Measurements from ENCODE around the gene INHA. TPM values are rescaled to one million over a fixed set of nuclear protein-coding genes. Genes with fewer than 3 reads are reported as not detected.

The INHA gene
- total RNA-seq, 2 experiments from 2014 or later = not detected

DNA sequence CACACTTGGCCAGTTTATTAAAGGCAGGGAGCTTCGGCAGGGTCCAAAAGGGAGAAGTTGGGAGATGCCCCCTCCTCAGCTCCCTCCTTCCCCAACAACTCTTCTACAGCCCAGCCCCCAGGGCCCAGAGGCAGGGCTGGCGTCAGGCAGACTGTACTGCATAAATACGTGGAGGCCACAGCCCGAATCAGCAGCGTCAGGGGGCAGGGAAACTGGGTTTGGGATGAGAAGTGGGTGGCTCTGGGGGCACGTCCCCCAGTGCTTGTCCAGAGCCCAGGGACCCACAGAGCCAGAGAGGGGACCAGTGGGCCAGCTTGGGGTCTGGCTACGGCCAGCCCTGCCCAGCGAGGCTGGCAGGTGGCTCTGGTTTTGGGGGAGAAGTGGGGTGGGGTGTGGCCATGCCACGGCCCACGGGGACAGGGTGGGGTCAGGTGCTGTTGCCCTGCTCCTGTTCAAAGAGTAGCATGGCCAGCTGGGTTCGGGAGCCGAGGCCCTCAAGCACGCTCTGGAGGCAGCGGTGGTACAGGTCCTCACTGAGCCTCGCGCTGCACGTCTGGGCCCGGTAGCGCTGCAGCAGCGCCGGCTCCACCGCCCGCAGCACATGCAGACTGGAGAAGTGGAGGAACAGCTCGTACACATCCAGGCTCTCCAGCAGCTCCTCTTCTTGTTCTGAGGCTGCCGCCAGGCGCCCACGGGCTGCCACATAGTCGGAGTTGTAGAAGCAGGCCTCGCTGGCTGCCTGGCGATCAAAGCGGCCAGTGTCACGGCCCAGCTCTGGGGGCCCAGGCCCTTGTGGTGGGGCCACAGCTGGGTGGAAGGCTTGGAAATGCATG lies 32.9 kb upstream of the INHA start:
- ChIA-PET CTCF (interaction anchor here (3.2 to 4.5 kb wide), 2 partner anchors 9 to 21 kb away, joined by 21 to 27 read pairs; no protein-coding TSS in a partner anchor), POLR2A (no interaction called here)
- no peaks in the 10 kb centered on the region for H3K9me3 ChIP-seq (ENCODE audit: control insufficient read depth in 1 of 2, insufficient read depth in 1 of 2, low read length in 2 of 2)
- H3K4me3 ChIP-seq (ENCODE audit: low read length) = no peak overlapping the region
- Mint-ChIP-seq H3K4me1 (ENCODE audit: low read depth) (peaks cover 13% of the 10 kb centered on the region), H3K27ac (no peak overlapping the region), H3K36me3 (ENCODE audit: low read depth) (peaks cover 6% of the 10 kb centered on the region), H3K9me3 (no peaks in the 10 kb centered on the region), H3K27me3 (peaks cover 9% of the 10 kb centered on the region), H3K4me3 (peak overlapping the region; percentile 54)
- H3K27me3 ChIP-seq (ENCODE audit: control insufficient read depth in 1 of 2, insufficient read depth in 2 of 2, low read length in 2 of 2) = no peaks in the 10 kb centered on the region
- no peak for ATAC-seq (ENCODE audit: poor library complexity)
- H3K36me3 ChIP-seq (ENCODE audit: insufficient read depth, low read length) = no peaks in the 10 kb centered on the region
- H3K4me1 ChIP-seq (ENCODE audit: insufficient read depth, low read length) = peaks cover 27% of the 10 kb centered on the region
- no peak for DNase-seq
- intact Hi-C loops (cut with DNase I, micrococcal nuclease) = no loop called here
- no peak overlapping the region for H3K27ac ChIP-seq (ENCODE audit: low read depth in 1 of 2, low read length in 2 of 2)
- TF ChIP-seq, protein P1, sequence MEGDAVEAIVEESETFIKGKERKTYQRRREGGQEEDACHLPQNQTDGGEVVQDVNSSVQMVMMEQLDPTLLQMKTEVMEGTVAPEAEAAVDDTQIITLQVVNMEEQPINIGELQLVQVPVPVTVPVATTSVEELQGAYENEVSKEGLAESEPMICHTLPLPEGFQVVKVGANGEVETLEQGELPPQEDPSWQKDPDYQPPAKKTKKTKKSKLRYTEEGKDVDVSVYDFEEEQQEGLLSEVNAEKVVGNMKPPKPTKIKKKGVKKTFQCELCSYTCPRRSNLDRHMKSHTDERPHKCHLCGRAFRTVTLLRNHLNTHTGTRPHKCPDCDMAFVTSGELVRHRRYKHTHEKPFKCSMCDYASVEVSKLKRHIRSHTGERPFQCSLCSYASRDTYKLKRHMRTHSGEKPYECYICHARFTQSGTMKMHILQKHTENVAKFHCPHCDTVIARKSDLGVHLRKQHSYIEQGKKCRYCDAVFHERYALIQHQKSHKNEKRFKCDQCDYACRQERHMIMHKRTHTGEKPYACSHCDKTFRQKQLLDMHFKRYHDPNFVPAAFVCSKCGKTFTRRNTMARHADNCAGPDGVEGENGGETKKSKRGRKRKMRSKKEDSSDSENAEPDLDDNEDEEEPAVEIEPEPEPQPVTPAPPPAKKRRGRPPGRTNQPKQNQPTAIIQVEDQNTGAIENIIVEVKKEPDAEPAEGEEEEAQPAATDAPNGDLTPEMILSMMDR (IDR thresholded peaks at IDR 0.05) = no peak

DNA sequence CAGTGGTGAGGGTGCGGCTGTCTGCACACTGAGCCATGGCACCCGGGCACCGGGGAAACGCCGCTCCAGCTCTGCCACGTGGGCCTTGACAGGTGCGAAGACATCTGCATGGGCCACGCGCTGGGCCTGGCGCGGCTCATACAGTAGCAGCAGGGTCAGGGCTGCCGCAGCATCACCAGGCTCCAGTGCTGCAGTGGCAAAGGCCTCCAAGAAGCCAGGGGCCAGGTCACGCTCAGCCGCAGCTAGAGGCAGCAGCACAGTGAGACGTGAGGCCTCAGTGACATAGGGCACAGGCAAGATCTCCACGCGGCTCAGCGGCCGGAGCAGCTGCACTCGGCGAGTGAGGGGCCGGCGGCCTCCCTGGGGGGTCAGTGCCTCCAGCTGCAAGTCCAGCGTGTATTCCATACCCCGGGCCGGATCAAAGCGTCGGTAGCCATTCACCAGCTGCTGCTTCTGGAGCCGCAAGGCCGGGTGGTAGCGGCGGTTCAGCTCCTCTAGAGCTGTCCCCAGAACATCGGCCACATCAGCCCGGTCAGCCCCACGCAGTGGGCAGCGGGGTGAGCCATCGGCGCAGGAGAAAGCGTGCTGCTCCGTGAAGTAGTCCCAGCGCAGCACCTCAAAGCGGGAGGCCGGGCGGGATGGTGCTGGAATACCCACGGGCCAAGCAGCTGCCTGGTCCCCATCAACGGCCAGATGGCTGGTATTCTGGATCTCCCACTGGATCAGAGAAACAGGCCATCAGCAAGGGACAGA lies 32.0 kb upstream of the INHA start:
- intact Hi-C loops (cut with DNase I, micrococcal nuclease) = loop anchor here in 1 of 2 experiments (2.0 to 10.0 kb wide), 7 partner anchors 21 to 975 kb away; partner anchors contain the start of genes CNOT9, DNPEP, USP37 and ZFAND2B
- peak overlapping the region; percentile 48 for H3K4me3 Mint-ChIP-seq
- peaks cover 6% of the 10 kb centered on the region for H3K36me3 Mint-ChIP-seq (ENCODE audit: low read depth)
- no peak for DNase-seq
- peaks cover 22% of the 10 kb centered on the region for H3K4me1 Mint-ChIP-seq (ENCODE audit: low read depth)
- H3K27ac Mint-ChIP-seq = no peak overlapping the region
- TF ChIP-seq, protein P1 (IDR thresholded peaks at IDR 0.05) = no peak
- H3K36me3 ChIP-seq (ENCODE audit: insufficient read depth, low read length) = no peaks in the 10 kb centered on the region
- ChIA-PET POLR2A (no interaction called here), CTCF (interaction anchor here (0.9 to 4.5 kb wide), 6 partner anchors 10 to 152 kb away, joined by 3 to 27 read pairs (median 3); no protein-coding TSS in a partner anchor)
- no peak overlapping the region for H3K4me3 ChIP-seq (ENCODE audit: low read length)
- H3K27me3 Mint-ChIP-seq = peaks cover 9% of the 10 kb centered on the region
- no peak for ATAC-seq (ENCODE audit: poor library complexity)
- H3K27me3 ChIP-seq (ENCODE audit: control insufficient read depth in 1 of 2, insufficient read depth in 2 of 2, low read length in 2 of 2) = no peaks in the 10 kb centered on the region
- H3K9me3 Mint-ChIP-seq = no peaks in the 10 kb centered on the region
- peaks cover 32% of the 10 kb centered on the region for H3K4me1 ChIP-seq (ENCODE audit: insufficient read depth, low read length)
- no peak overlapping the region for H3K27ac ChIP-seq (ENCODE audit: low read depth in 1 of 2, low read length in 2 of 2)
- no peaks in the 10 kb centered on the region for H3K9me3 ChIP-seq (ENCODE audit: control insufficient read depth in 1 of 2, insufficient read depth in 1 of 2, low read length in 2 of 2)

DNA sequence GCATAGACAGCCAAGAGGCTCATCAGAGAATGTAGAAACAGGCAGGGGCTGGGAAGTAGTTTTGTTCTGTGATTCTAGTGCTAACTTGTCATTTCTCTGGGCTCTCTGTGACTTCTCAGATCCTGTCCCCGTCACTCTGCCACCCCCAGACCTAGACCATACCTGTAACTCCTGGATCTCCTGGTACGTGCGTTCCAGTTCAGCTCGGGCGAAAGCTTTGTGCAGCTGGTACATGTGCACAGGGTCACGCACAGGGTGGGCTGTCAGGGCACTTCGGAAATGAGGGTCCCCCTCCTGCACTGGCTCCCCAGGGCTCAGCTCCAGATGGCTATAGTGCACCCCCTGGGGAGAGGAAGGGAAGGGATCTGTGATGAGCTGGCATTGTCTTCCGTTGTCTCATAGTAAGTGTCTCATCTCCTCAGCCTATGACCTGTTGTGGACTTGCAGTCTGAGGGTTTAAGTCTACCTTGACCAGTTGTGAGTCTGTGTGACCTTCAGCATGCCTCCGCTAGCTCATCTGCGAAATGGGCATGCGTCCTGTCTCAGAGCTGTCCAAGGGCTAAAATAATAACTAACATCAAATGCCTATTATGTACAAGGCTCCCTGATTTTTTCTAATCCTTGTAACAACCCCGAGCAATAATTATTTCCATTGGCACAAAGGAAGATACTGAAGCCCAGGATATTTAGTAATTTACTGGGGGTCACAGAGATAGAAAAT lies 31.2 kb upstream of the INHA start:
- Mint-ChIP-seq H3K4me3 (peak overlapping the region; percentile 86), H3K27ac (no peak overlapping the region), H3K36me3 (ENCODE audit: low read depth) (peaks cover 6% of the 10 kb centered on the region), H3K9me3 (no peaks in the 10 kb centered on the region), H3K4me1 (ENCODE audit: low read depth) (peaks cover 22% of the 10 kb centered on the region), H3K27me3 (peaks cover 3% of the 10 kb centered on the region)
- intact Hi-C loops (cut with DNase I, micrococcal nuclease) = loop anchor here (1.0 to 10.0 kb wide), 10 partner anchors 11 to 976 kb away; partner anchors contain the start of genes CNOT9 (in 1 of the 2), DNPEP (in 1 of the 2), USP37 (in 1 of the 2) and ZFAND2B (in 1 of the 2)
- no peak overlapping the region for H3K4me3 ChIP-seq (ENCODE audit: low read length)
- H3K9me3 ChIP-seq (ENCODE audit: control insufficient read depth in 1 of 2, insufficient read depth in 1 of 2, low read length in 2 of 2) = no peaks in the 10 kb centered on the region
- POLR2A ChIA-PET = interaction anchor here (0.7 kb wide), 1 partner anchor 19 kb away, joined by 3 read pairs; no protein-coding TSS in a partner anchor
- CTCF ChIA-PET = interaction anchor here (0.7 to 4.5 kb wide), 8 partner anchors 11 to 152 kb away, joined by 3 to 27 read pairs (median 3); no protein-coding TSS in a partner anchor
- TF ChIP-seq, protein P1 (IDR thresholded peaks at IDR 0.05) = no peak
- H3K27me3 ChIP-seq (ENCODE audit: control insufficient read depth in 1 of 2, insufficient read depth in 2 of 2, low read length in 2 of 2) = no peaks in the 10 kb centered on the region
- no peak for ATAC-seq (ENCODE audit: poor library complexity)
- no peak overlapping the region for H3K27ac ChIP-seq (ENCODE audit: low read depth in 1 of 2, low read length in 2 of 2)
- H3K36me3 ChIP-seq (ENCODE audit: insufficient read depth, low read length) = no peaks in the 10 kb centered on the region
- no peak for DNase-seq
- peaks cover 32% of the 10 kb centered on the region for H3K4me1 ChIP-seq (ENCODE audit: insufficient read depth, low read length)
